CD1c-positive myeloid dendritic cell (primary cell): ENCODE data around the gene PASK.

Experiments used
- DNase-seq: peaks from one replicate; pipeline ENCODE4 v3.0.0-alpha.2; 2016; ENCODE audit errors: extremely low spot score

Gene PASK

GRCh38 chr2:241180495-241180894 lies 31.2 kb upstream of the PASK start:
- no peak for DNase-seq

- DNase-seq = no peak
These were observed 30.6 kb upstream of the PASK start for GRCh38 chr2:241179899-241180298.

DNA sequence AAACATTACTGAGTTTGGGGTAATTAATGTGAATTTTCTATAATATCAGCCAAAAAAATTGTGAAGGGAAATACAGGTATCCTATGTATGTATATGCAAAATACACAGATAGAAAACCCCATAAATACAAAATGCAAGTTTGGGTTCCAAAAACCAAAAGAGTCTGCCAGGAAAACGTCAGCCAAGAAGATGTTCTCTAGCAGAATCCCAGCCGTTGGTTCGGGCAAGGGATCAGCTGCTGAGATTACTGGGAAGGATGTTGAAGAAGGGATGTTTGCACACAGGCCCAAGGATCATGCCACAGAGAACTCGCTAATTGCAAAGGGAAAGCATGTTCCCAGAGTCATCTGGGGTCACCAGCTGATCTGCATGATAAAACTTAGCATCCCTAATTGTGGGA lies 29.7 kb upstream of the PASK start:
- DNase-seq = no peak

GRCh38 chr2:241177526-241178334 lies 28.5 kb upstream of the PASK start:
- no peak for DNase-seq

- no peak for DNase-seq
These were observed 24.3 kb upstream of the PASK start for GRCh38 chr2:241173557-241173956.

DNA sequence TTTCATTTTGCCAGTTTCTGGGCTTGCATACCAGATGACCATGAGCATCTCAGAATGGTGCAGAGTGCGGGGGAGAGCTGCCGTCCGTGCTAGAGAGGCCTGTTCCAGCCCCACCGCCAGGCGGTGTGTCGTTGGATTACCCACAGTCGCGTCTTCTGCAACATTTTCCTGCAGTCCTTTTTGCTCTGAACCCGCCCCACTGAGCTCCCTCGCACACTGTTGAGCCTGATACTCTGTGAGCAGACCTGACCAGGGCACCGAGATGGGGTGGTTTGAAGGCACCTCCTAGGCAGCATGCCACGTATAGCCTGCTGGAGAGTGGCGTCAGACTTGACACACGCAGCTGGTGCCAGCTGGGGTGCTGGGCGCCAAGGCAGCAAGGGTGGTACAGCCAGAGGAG lies 19.1 kb upstream of the PASK start:
- no peak for DNase-seq

GRCh38 chr2:241163601-241164118 lies 14.4 kb upstream of the PASK start:
- no peak for DNase-seq

- peak; percentile 65 for DNase-seq
These were observed 12.5 kb upstream of the PASK start for GRCh38 chr2:241161646-241162281.

DNA sequence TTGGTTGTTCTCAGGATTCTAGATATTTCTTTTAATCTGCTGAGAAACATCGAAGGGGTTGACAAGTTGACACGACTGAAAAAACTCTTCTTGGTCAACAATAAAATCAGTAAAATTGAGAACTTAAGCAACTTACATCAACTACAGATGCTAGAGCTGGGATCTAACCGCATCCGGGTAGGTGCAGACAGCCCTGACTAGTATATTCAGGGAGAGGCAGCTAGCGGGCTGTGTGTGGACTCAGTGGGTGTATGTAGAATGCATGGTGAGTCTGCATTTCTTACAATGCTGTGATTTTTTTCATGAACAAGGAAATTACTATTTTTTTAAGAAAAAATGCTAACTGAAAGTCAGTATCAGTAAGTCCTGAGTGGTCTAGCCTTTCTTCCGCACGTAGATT lies 11.0 kb upstream of the PASK start:
- DNase-seq = no peak

DNA sequence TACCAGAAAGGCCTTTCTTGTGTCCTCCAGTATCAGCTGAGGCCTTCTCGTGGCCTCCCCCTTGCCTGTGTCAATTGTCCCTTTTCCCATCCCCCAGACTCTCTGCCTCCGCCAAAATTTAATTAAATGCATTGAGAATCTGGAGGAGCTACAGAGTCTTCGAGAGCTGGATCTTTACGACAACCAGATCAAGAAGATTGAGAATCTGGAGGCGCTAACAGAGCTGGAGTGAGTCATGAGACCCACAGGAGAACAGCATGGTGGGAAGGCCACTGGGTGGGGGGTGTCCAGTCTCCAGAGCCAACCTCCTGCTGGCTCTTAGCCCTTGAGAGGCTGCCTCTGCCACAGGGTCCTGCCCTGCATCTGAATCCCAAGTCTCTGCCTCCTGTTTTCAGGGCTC lies 9.8 kb upstream of the PASK start:
- DNase-seq = no peak

DNA sequence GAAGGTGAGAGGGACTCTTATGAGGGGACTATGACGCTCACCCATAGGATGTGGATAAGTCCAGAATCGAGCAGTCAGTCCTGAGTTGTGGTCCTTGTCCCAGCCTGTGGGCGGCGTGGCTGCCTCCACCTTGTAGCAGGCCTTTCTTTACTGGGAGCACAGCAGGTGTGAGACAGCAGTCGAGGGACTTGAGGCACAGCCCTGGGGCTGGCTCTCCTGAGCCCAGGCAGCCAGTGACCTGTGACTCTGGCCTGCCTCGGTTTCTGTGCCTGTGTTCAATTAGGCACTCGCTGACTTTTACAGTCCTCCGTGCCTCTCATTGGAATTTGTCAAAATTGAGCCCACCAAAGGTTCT lies 9.3 kb upstream of the PASK start:
- no peak for DNase-seq

GRCh38 chr2:241157841-241158545 lies 8.7 kb upstream of the PASK start:
- no peak for DNase-seq

DNA sequence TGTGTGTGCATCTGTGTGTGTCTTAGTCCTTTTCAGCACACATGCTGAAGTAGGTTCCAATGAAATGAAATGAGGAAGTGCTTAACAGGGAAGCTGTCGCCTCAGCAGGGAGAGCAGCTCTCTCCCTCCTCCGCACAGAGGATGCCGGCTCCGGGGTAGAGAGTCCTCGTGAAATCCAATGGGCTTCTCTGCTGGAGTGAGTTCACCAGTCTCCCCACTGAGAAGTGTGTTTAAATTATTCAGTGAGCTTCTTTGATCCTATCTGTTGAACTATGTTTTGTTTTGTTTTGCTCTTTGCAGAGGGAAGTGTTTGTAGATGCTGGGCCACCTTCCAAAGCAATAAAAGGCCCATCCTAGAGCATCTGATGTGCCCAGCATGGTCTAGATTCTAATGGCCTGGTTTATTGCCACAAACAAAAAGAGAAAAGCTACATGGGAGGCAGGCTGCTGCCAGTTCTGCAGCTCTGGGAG lies 7.7 kb upstream of the PASK start:
- peak; percentile 82 for DNase-seq

DNA sequence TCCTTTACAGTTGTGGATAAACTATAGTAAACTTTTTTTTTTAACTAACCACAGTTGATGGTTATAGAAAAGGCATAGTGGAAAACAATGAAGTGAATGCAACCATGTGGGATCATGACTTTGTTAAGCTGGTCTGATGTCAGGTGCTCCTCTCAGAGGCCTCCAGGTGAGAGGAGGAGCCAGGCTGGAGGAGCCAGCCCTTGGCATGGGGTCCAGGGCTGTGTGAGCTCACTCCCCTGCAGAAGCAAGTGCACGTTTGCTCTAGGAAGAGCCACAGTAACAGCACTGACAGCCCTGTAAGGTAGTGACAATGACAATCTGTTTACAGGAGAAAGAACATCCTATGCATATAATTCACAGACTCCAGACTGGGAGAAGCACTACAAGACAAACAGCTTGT lies 6.7 kb upstream of the PASK start:
- DNase-seq = no peak

DNA sequence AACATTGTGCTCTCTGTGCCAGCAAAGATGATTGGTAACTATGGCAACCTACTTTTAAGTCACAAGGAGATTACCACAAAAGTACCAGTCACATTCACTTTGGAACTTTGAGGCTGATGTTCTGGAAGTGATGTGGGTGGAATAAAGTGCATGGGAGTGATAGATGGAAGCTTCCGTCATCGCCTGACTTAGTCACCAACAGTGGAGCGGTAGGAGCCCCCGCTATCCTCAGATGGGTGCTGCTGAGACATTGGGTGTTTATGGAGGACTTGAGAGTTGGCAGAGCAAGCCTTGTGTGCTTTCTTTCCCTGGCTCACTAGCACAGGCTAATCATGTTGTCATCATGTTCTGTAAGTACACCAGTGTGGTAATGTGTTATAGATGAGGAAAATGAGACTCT lies 5.6 kb upstream of the PASK start:
- peak; percentile 29 for DNase-seq

DNA sequence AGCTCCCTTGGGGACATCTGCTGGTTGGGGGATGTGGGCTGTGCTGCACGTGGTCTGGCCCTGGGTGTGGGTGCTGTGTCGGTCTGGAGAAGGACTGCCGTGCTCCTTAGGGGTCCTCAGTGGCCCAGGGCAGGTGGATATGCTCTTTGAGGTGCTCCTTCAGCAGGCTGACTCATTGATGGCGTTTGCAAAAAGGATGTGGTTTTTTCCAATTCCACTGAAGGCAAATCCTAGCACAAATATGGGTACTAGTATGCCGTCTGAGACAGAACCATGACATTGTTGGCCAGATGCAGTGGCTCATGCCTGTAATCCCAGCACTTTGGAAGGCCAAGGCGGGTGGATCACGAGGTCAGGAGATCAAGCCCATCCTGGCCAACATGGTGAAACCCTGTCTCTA lies 4.3 kb upstream of the PASK start:
- no peak for DNase-seq

GRCh38 chr2:241151934-241152660 lies 2.8 kb upstream of the PASK start:
- DNase-seq = no peak

GRCh38 chr2:241150660-241151530 lies 1.6 kb upstream of the PASK start:
- DNase-seq = no peak

GRCh38 chr2:241149925-241150659 lies 820 bp upstream of the PASK start, which contains the start of gene PPP1R7:
TSS of gene PPP1R7 (plus strand) at chr2:241150467. CDS start at chr2:241150496, 29 bp downstream.
- peak; percentile 98 for DNase-seq

DNA sequence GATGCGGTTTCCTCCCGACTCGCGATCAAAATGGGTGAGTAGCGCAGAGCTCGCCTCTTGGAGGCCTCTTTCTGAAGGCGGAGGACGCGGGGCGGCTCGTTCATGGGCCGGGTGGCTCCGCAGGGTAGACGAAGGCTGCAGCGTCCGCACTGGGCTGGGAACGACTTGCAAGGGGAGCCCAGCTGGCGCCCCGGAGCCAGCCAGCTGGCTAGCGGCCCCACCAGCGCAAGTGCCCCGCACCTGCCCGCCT lies 328 bp upstream of the PASK start:
- no peak for DNase-seq
